Measurements from ENCODE around the gene MGAT3. TPM values are rescaled to one million over a fixed set of nuclear protein-coding genes. Genes with fewer than 3 reads are reported as not detected.

Gene MGAT3
- total RNA-seq, 1 experiment from 2014 or later, result 0.20 TPM

GRCh38 chr22:39421691-39422090 is 35.1 kb upstream of the MGAT3 start:
- Histone ChIP-seq H3K27me3 (ENCODE audit: insufficient read depth, low read length) (no peaks in the 10 kb centered on the region), H3K27ac (ENCODE audit: low read depth, low read length) (no peak overlapping the region), H2AFZ (ENCODE audit: low read depth, low read length, poor library complexity, severe bottlenecking) (no peak overlapping the region), H3K4me1 (ENCODE audit: control insufficient read depth in 1 of 2, insufficient read depth in 2 of 2, low read length in 2 of 2) (no peaks in the 10 kb centered on the region), H3K4me3 (replicated peaks in 1 of 2; ENCODE audit: low read depth in 1 of 2, low read length in 2 of 2) (no peak overlapping the region), H3K9me3 (ENCODE audit: control insufficient read depth in 1 of 2, insufficient read depth in 1 of 2, low read depth in 1 of 2, low read length in 2 of 2) (no peaks in the 10 kb centered on the region), H3K79me2 (ENCODE audit: insufficient read depth, low read length) (no peaks in the 10 kb centered on the region), H3K9me2 (ENCODE audit: insufficient read depth) (no peaks in the 10 kb centered on the region), H3K9ac (ENCODE audit: low read length) (no peak overlapping the region), H3K36me3 (ENCODE audit: control insufficient read depth in 1 of 2, insufficient read depth in 2 of 2, low read length in 2 of 2) (peaks cover 21 to 22% of the 10 kb centered on the region in 2 experiments; a peak in 3 of 4 replicates), H3K4me2 (ENCODE audit: low read length) (no peak overlapping the region), H4K20me1 (ENCODE audit: insufficient read depth) (no peaks in the 10 kb centered on the region)
- intact Hi-C loops (cut with micrococcal nuclease), result no loop called here
- TF ChIP-seq CBX3 (IDR thresholded peaks at IDR 0.05; ENCODE audit: low read depth) (no peak), JUND (IDR thresholded peaks at IDR 0.05) (no peak)
- RAD21 ChIA-PET (ENCODE audit: low non-redundant PET in 1 of 2, low total read pairs in 2 of 2, uncharacterized antibody in 2 of 2, unreplicated experiment in 2 of 2), result no interaction called here
- CTCF ChIA-PET, result no interaction called here
- no peak for DNase-seq (ENCODE audit: low read depth, low spot score)
- no TSS peak for BruUV-seq (replicated peaks)
- ATAC-seq, result no peak
- POLR2A ChIA-PET, result no interaction called here

- Histone ChIP-seq H3K4me3 (replicated peaks in 1 of 2; ENCODE audit: low read depth in 1 of 2, low read length in 2 of 2) (no peak overlapping the region), H3K9ac (ENCODE audit: low read length) (no peak overlapping the region), H4K20me1 (ENCODE audit: insufficient read depth) (no peaks in the 10 kb centered on the region), H3K9me2 (ENCODE audit: insufficient read depth) (no peaks in the 10 kb centered on the region), H3K4me2 (ENCODE audit: low read length) (no peak overlapping the region), H3K27ac (ENCODE audit: low read depth, low read length) (no peak overlapping the region), H3K4me1 (ENCODE audit: control insufficient read depth in 1 of 2, insufficient read depth in 2 of 2, low read length in 2 of 2) (no peaks in the 10 kb centered on the region), H3K79me2 (ENCODE audit: insufficient read depth, low read length) (no peaks in the 10 kb centered on the region), H2AFZ (ENCODE audit: low read depth, low read length, poor library complexity, severe bottlenecking) (no peak overlapping the region), H3K36me3 (ENCODE audit: control insufficient read depth in 1 of 2, insufficient read depth in 2 of 2, low read length in 2 of 2) (peaks cover 19 to 22% of the 10 kb centered on the region in 2 experiments; a peak in 3 of 4 replicates), H3K9me3 (ENCODE audit: control insufficient read depth in 1 of 2, insufficient read depth in 1 of 2, low read depth in 1 of 2, low read length in 2 of 2) (no peaks in the 10 kb centered on the region), H3K27me3 (ENCODE audit: insufficient read depth, low read length) (no peaks in the 10 kb centered on the region)
- DNase-seq (ENCODE audit: low read depth, low spot score) (no peak), ATAC-seq (no peak)
- POLR2A ChIA-PET, result interaction anchor here (0.7 kb wide), 1 partner anchor 1289 kb away, joined by 3 read pairs; no protein-coding TSS in a partner anchor
- BruUV-seq (replicated peaks), result no TSS peak
- intact Hi-C loops (cut with micrococcal nuclease), result no loop called here
- RAD21 ChIA-PET (ENCODE audit: low non-redundant PET in 1 of 2, low total read pairs in 2 of 2, uncharacterized antibody in 2 of 2, unreplicated experiment in 2 of 2), result no interaction called here
- CTCF ChIA-PET, result no interaction called here
- TF ChIP-seq ZNF274 (IDR thresholded peaks at IDR 0.05; ENCODE audit: low read depth, low read length) (no peak), EZH2phosphoT487 (IDR thresholded peaks at IDR 0.05; ENCODE audit: borderline replicate concordance) (no peak), ELF1 (IDR thresholded peaks at IDR 0.05; ENCODE audit: borderline replicate concordance, low read depth) (no peak), EGR1 (IDR thresholded peaks at IDR 0.05; ENCODE audit: low read depth) (no peak), SRF (IDR thresholded peaks at IDR 0.05; ENCODE audit: low read depth) (no peak), YY1 (IDR thresholded peaks at IDR 0.05; ENCODE audit: extremely low read depth, insufficient replicate concordance, low read depth, low read length) (no peak), SP1 (IDR thresholded peaks at IDR 0.05; ENCODE audit: low read depth) (no peak), POLR2AphosphoS5 (IDR thresholded peaks at IDR 0.05; ENCODE audit: low read depth, low read length) (no peak), FOSL1 (IDR thresholded peaks at IDR 0.05; ENCODE audit: low read depth) (no peak), ZFX (IDR thresholded peaks at IDR 0.05) (no peak), EZH2 (IDR thresholded peaks at IDR 0.05) (no peak)
- TF ChIP-seq, protein P1, sequence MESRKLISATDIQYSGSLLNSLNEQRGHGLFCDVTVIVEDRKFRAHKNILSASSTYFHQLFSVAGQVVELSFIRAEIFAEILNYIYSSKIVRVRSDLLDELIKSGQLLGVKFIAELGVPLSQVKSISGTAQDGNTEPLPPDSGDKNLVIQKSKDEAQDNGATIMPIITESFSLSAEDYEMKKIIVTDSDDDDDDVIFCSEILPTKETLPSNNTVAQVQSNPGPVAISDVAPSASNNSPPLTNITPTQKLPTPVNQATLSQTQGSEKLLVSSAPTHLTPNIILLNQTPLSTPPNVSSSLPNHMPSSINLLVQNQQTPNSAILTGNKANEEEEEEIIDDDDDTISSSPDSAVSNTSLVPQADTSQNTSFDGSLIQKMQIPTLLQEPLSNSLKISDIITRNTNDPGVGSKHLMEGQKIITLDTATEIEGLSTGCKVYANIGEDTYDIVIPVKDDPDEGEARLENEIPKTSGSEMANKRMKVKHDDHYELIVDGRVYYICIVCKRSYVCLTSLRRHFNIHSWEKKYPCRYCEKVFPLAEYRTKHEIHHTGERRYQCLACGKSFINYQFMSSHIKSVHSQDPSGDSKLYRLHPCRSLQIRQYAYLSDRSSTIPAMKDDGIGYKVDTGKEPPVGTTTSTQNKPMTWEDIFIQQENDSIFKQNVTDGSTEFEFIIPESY (IDR thresholded peaks at IDR 0.05; ENCODE audit: extremely low read depth, insufficient replicate concordance, low read length), result no peak
- TF ChIP-seq, protein P2, sequence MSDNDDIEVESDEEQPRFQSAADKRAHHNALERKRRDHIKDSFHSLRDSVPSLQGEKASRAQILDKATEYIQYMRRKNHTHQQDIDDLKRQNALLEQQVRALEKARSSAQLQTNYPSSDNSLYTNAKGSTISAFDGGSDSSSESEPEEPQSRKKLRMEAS (IDR thresholded peaks at IDR 0.05), result no peak
These were observed 34.7 kb upstream of the MGAT3 start for GRCh38 chr22:39422101-39422500.

Measured in HCT116 (cell line).